SIG-M5 treated with dmso at 0.1 percent for 504 hours (cell line): ENCODE measurements around the gene ASTN2.

Experiments used
- DNase-seq: peaks from one replicate; lab custom pipeline; 2025; ENCODE audit not compliant: unreplicated experiment; lab: John Stamatoyannopoulos, UW

ASTN2 gene

DNA sequence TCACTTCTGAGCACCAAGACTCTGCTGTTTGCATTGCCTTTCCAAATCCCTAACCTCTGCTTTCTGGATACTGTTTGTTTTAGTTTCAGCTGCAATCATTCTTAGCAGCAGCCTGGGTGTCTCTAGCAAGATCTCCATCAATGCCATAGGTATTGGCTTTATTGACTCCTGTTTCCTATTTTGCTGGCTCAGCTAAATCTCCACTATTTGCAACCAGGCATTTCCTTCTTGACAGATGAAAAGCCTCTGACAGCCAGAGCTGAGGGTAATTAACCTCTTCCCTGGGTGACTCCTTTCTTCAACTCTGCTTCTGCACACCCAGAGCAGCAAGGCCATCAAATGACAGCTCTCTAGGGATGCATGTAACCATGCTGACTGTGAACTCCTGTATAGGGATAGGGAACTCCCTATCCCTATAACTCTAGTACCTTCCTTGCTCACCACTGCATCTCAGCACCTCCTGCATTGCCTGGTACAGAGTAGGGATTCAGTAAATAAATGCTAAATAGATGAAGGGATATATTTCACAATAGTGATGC is 434.2 kb downstream of the ASTN2 start:
- no peak for DNase-seq

DNA sequence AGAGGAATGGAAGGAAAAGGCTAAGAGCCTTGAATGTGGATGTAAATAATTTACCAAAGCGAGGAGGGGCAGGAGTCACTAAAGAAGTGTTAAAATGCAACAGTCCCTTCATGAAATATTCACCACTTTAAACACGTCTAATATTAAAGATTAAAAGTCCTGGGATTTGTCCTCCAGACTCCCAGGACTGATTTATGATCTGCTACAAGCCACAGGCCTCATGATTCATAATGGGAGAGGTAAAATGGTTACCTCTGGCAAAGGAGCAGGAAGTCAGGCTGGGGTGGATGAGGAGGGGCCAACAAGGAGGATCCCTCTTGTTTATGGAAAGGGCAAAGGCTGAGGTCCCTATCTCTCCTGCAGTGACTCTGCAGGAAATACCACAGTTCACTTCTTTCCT is 435.4 kb downstream of the ASTN2 start:
- DNase-seq, result no peak

DNA sequence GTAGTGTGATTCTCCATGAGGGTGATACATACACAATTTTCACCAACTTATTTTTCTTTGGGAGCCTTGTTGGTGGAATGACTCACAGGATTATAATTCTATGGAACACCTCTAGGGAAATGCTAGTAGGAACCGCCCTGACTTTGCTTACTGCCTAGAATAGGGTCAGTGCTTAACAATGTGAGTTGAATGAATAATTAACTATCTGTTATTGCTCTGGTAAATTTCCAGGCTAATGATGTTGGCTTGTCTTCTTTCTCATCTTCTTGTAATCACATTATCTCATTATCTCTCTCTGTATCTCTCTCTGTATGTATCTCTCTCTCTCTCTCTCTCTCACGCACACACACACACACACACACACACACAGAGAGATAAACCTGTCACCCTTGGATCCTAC is 436.7 kb downstream of the ASTN2 start:
- DNase-seq, result no peak

DNA sequence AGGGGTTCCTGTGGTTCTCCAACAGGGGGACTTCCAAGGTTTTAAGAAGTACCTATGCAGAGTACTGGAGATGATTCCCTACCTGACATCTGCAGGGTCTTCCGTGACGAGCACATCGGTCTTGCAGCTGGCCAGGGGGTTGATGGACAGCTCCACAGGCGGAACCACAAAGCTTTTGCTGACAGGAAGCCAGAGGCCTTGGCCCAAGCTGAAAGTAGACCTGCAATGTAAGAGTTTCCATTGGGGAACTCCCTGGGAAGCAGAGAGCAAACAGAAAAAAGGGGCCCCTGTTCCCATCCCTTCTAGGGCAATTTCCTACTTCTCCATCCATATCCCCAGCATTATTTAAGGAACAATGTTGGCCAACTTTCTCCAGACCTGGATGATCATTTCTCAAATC is 439.7 kb downstream of the ASTN2 start:
- no peak for DNase-seq

DNA sequence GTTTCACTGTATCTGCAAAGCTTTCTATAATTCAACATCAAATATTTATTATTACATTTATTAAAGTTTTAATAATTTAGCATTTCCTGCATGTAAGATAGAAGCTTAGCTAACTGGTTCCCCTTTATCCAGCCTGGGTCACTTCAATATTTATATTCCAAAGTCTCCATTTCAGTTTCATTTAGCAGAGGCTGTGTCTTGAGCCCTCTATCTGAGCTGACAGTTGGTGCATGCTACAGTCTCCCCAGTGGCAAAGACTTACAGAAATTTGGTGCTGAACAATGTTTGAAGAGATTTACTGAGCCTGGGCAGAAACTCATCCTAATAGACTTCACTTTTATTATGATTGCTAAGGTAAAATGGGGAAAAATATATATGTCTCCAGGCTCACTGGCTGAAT is 448.7 kb downstream of the ASTN2 start:
- DNase-seq, result no peak

DNA sequence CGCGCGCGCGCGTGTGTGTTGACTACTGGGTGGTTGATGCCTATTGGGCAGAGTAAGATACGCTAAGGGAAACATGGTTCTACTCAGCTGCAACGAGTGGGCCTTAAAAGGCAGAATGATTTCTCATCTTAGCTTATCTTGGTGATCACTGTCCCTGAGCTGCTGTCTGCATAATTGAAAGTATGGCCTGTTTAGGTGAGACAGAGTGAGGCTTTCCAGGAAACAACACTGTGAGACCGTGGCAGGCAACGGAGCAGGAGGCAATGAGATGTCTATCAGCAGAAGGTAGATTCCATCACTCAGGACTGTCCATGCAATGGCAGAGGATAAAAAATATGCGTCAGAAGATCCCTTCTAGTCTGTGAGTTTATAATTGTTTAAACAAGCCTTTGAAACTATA is 450.6 kb downstream of the ASTN2 start:
- no peak for DNase-seq

DNA sequence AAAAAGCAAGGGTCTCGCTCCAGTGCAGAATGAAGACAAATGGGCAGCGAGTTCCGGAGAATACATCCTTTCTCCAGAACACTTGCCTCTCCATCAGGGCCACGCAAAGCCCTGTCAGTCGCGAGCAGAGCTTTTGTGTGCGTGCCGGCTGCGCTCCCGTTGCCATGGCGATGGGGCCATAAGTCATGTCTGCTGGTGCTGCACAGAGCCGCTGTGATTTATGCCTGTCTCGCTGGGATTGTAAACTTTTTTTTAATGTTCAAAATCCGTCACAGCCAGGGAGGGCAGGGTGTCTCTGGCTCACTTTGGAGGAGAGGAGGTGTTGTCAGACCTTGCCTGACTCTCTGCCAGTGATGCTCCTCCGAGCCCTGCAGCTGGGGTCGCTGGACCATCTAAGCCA is 455.0 kb downstream of the ASTN2 start:
- DNase-seq, result no peak

DNA sequence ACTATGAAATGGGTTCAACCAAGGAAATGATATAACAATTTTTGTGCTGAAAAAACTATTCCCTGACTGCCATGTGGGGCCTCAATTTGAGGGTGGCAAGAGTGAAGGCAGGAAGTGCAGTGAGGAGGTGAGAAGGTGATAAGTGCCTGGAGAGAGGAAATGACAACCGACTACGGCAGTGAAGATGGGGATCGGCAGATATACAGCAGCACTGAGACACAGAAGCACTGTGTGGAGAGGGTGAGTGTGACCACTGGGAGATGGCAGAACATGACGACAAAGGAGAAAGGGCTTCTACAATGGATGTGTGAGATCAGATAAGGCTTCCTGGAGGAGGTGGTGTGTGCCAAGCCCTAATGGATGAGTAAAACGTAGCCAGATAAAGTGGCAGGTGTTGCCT is 456.0 kb downstream of the ASTN2 start:
- no peak for DNase-seq

DNA sequence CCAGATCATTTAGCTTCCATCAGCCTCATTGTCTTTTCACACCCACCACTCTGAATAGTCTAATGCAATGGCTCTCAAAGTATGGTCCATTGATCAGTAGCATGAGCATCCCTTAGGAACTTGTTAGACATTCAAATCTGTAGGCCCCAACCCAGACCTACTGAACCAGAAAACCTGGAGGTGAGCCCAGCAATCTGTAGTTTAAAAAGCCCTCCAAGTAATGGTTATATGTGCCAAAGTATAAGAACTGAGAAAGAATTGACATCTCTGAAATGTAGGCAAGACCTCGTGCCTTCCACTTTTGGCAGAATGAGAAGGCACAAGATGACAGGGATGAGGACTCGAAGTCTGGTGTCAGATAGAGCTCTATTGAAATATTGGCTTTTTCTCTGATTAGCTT is 460.1 kb downstream of the ASTN2 start:
- DNase-seq, result no peak

DNA sequence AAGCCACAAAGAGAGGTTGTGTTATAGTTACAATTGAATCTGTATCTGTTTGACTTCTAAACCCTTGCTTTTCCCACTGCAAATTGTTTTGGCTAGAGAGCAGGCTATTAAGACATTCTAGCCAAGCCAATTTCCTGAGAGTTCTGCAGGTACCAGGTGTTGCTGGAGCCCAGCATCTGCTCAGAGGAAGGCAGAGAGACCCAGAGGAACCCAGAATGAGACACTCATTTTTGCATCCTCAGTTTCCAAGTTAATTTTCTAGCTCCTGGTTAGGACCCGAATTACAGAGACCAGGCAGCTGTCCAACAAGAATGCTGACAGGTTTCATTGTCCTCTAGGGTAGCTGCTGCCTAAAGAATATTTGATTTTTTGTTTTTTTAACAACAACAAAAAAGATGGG is 461.6 kb downstream of the ASTN2 start:
- no peak for DNase-seq

DNA sequence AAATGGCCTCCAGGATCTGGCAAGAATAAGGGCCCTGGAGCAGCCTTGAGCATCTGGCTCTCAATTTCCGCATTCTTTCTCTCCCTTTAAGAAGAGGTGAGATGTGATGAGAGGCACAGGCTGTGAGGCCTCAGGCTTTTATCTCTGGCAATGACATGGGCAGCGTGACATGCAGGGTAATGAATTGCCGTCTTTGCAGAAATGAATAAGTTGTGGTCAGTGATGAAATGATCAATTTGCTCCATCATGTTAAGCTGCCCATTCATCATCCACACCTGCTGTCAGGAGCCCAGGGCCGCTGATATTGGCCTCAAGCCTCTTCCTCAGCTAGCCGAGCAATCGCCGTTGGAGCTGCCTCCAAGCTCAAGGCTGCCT is 462.4 kb downstream of the ASTN2 start:
- no peak for DNase-seq

DNA sequence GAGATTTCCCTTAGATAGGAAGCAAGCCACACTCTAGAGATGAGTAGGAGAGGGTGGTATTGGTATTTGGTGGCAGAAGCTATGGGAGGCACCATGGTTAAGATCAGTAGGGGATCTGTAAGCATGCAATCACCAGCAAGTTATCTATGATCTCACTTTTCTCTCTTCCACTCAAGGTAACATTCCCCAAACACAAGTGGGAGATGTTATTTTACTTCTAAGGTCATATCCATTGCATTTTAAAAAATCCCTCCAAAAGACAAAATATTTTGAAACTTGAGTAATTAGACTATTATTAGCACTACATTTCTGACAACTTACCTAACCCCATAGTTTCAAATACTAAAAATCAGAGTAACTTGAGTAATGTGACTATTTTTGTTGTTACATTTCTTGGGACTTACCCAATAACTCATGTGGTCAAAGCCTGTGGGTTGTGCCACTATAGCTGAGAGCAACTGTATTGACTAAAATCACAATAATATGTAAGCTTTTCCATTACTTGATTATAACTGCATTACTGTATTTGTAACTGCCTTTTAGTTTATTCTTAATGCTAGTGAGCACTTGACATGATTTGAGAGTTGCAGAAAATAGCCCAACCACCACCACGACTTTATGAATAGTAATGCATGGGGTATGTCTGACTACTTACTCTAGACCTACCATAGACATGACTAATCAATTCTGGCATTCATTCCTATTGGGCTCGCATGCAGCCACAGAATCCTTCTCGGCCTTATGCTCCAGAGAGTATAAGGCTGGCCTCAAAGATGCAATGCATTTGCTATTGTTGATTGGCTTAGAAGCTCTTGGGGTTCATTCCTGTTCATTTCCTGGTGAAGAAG is 463.0 kb downstream of the ASTN2 start:
- DNase-seq, result no peak

DNA sequence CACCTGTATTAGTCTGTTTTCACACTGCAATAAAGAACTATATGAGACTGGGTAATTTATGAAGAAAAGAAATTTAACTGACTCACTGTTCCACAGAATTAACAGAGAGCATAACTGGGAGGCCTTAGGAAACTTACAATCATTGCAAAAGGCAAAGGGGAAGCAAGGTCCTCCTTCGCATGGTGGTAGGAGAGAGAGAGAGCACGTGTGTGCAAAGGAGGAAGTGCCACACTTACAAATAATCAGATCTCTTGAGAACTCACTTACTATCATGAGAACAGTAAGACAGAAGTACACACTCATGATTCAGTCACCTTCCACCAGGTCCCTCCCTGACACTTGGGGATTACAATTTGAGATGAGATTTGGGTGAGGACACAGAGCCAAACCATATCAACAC is 469.0 kb downstream of the ASTN2 start:
- peak; percentile 6 for DNase-seq

DNA sequence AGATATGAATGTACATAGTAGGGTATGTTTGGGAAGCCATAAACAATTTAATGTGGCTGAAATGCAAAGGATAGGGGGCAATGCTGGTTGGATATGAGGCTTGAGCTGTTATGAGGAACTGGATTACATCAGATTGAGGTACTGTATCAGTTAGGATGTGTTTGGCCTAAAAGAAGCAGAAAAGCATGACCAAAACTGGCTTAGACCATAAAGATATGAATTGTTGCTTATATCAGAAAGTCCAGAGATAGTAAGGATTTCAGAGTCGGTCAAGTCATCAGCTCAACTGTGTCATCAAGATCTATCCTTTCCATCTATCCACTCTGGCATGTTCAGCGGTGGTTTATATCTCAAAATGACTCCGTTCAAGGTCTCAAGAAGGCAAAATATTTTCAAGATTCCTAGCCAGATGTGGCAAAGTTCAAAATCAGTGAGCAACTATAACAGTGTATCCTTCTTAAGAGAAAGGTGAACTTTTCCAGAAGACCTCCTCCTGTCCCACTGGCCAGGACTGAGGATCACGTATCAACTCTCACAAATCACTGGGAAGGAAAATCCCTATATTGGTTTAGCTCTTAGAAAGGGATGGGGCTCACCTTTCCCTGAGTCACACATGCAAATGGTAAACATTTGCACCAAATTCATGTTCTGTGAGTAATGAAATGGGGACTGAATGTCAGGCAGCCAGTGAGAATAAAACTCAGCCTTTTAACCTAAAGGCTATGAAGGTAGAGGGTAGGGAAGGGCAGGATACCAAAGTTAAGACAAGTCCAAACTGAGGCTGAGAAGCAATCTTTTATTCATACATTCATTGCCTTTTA is 469.9 kb downstream of the ASTN2 start:
- no peak for DNase-seq

DNA sequence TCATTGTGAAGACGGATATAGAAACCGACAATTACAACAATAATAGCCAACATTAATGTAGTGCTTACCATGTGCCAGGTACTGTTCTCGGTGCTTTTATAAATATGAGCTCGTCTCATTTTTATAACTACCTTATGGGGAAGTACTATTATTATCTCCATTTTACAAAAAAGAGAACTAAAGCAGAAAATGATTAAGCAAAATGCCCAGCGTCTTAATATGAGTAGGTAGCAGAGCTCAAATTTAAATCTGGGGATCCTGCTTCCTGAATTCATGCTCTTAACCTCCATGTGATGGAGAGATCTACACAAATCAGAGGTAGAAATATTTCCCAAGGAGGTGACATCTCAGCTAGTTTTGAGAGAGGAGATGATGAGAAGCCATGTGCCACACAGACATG is 470.9 kb downstream of the ASTN2 start:
- no peak for DNase-seq

DNA sequence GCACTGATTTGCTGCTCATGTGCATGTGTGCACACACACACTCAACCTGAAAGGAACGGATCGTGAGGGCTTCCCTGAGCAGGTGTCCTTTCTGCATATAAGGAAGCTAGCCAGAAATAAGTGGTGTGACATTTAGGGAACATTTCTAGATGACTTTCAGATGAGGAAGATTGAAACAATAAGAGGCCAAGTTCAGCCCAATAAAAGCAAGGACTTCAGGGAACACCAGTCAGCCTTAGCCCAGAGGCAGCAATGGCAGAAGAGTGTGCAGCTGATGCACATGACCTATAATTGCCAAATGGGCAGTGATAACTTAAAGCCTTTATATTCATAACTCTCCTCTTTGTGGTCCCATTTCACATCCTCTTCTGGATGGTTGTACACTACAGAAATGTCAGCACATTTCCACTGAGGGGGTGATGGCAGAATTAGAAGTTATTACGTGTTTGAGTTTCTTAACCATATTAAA is 472.2 kb downstream of the ASTN2 start:
- no peak for DNase-seq

DNA sequence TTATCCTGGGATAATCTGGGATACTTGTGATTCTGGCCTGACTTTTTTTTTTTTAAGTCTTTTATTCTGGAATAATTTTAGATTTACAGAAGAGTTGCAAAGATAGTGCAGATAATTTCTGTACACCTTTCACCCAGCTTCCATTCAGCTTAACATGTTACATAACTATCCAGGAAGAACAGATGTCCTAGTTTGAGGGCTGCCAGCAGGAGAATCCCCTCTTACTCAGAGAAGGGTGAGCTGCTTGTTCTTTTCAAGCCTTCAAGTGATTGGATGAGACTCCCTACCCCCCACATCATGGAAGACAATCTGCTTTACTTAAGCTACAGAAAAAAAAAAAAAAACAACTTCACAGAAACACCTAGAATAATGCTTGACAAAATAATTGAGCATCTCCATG is 473.6 kb downstream of the ASTN2 start:
- no peak for DNase-seq

DNA sequence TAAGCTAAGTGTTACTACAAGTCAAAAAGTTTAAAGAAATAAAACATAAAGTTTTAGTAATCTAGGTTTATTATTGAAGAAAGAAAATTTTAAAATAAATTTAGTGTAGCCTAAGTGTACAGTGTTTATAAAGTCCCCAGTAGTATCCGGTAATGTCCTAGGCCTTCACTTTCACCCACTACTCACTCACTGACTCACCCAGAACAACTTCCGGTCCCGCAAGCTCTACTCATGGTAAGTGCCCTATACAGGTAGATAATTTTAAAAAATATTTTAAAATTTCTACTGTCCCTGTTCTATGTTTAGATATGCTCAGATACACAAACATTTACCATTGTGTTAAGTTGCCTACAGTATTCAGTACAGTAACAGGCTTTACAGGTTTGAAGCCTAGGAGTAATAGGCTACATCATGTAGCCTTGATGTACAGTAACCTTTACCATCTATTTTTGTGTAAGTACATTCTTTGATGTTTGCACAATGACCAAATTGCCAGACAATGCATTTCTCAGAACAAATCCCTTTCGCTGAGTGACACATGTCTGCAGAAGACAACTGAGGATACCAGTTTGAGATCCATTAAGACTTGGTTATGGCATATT is 474.1 kb downstream of the ASTN2 start:
- DNase-seq, result peak; percentile 45

DNA sequence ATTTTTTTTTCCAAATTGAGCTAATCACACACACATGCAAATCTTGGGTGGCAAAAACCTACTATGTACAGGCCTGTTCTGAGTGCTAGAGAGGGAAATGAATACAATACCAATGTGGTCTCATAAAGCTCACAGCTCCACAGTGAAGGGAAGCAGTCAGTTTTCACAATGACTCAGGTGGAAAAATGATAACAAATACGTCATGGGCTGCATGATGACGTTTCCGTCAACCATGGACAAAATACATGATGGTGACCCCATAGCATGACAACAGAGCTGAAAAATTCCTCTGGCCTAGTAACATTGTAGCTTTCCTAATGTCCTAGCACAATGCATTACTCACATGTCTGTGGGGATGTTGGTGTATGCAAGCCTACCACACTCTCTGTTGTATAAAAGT is 475.2 kb downstream of the ASTN2 start:
- no peak for DNase-seq

DNA sequence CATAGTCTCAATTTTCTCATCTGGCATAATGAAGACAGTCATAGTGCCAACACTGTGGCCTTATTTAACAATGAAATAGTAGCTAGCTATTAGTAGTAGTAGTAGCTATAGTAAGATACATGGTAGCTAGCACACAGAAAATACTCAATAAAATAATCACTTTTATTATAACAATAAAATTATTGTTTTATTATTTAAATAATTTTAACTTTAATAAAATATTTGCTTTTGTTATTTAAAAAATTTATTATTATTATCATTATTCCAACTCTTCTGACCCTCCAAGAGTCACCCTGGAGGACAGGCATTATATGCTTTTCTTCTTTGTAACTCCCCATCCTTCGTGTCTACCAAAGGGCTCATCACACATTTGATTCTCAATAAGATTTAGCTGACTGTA is 475.7 kb downstream of the ASTN2 start:
- no peak for DNase-seq

DNA sequence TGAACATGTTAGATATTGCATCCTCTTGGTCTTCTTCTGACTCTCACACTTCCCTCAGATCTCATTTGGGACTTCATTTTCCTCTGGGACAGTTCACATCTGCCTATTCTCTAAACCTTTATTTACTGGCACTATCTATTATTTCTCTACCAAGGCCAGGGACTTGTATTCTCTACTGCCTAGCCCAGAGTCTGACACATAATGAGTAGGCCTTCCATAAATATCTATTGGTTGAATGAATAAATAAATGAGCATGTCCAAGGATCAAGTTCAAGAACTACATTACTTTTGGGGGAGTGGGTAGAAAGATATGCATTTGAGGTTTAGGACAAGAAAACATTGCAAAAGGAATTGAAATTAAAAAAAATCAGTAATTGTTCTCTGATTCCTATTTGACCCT is 477.5 kb downstream of the ASTN2 start:
- no peak for DNase-seq
